ENCODE data around the gene HOXB5. TPM values are rescaled to one million over a fixed set of nuclear protein-coding genes. Genes with fewer than 3 reads are reported as not detected.

The HOXB5 gene
- total and polyA plus RNA-seq, 10 of the 15 experiments (the other 5 are each of a cell fraction or from before 2014, with no cell fraction given), result not detected

DNA sequence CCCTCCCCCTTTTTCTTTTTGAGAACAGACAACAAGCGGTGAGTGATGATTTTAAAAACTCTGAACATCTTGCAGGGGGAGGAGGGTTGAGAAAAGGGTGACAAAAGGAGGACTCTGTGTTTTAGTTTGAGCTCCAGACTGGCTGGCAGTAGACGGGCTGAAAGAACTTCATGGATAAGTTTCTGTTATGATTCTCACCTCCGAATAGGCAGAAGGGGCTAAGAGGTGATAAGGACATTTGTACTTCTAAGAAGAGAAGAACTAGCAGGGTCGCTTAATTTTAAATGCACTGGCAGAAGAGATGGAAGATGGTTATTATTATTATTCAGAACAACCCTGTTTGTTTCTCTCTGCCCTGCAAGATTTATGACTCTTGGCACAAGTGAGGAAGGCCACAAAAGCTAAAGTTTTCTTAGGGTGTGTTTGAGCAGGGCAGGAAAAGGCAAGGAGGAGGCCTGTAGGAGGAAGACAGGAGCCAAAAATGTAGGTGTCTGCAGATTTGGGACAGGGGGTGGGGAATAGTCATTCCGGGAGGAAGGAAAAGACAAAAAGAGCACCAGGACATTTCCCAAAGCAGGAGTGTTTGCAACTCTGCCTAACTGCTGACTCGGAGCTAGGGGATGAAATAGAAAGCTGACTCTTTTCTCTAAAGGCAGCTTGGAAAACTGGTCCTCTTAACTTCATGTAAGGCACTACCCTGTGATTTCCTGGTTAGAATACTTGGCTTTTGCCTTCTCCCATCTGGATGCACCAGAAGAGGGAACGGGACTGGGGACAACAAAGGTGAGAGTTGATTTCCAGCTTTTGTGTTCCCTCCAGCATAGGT lies 36.8 kb downstream of the HOXB5 start:
- H3K79me2 ChIP-seq (ENCODE audit: control insufficient read depth, insufficient read depth, low read length), result no peaks in the 10 kb centered on the region
- POLR2A ChIA-PET, result interaction anchor here (0.7 to 1.7 kb wide), 3 partner anchors 8 to 12 kb away, joined by 3 to 5 read pairs (median 3); no protein-coding TSS in a partner anchor
- H3K27ac ChIP-seq (ENCODE audit: control insufficient read depth, insufficient read depth), result no peak overlapping the region
- ATAC-seq, result no peak
- in situ Hi-C loops (cut with MboI) (no loop called here), intact Hi-C loops (cut with micrococcal nuclease; ENCODE audit: unreplicated experiment) (no loop called here)
- WGBS (ENCODE audit: insufficient coverage, insufficient replicate concordance, low lambda C conversion rate, missing lambda C conversion rate), result 63% methylated on average over 7 of the region's 7 CpGs
- H3K4me1 ChIP-seq (ENCODE audit: control insufficient read depth, insufficient read depth, low read length), result no peaks in the 10 kb centered on the region
- H4K20me1 ChIP-seq (ENCODE audit: control insufficient read depth, insufficient read depth), result no peaks in the 10 kb centered on the region
- H3K27me3 ChIP-seq (replicated peaks in 1 of 2; ENCODE audit: control insufficient read depth in 2 of 2, insufficient read depth in 2 of 2, low read length in 1 of 2), result no peaks in the 10 kb centered on the region
- no peak overlapping the region for H3K4me2 ChIP-seq (ENCODE audit: control insufficient read depth, insufficient read depth)
- no peak overlapping the region for H3K9ac ChIP-seq (ENCODE audit: control insufficient read depth, insufficient read depth, low read length)
- no peak for FAIRE-seq
- CTCF ChIA-PET, result interaction anchor here (1.6 kb wide), 1 partner anchor 27 kb away, joined by 4 read pairs; no protein-coding TSS in a partner anchor
- SMC1A ChIA-PET (ENCODE audit: uncharacterized antibody, unreplicated experiment), result interaction anchor here (1.3 kb wide), 1 partner anchor 65 kb away, joined by 3 read pairs; no protein-coding TSS in a partner anchor
- no peaks in the 10 kb centered on the region; a peak in 1 of 4 replicates for H3K36me3 ChIP-seq (ENCODE audit: control insufficient read depth in 2 of 2, insufficient read depth in 2 of 2, low read length in 1 of 2)
- H3K9me3 ChIP-seq (replicated peaks; ENCODE audit: control insufficient read depth, insufficient read depth, low read length), result no peaks in the 10 kb centered on the region
- no peak overlapping the region for H2AFZ ChIP-seq (ENCODE audit: control insufficient read depth, low read depth, low read length)
- RAD21 ChIA-PET (ENCODE audit: unreplicated experiment), result interaction anchor here (0.9 to 1.4 kb wide), 2 partner anchors 27 to 223 kb away, joined by 3 read pairs; no protein-coding TSS in a partner anchor
- BruUV-seq (replicated peaks), result no TSS peak
- DNase-seq (ENCODE audit: low read depth, low spot score), result no peak
- no peak overlapping the region for H3K4me3 ChIP-seq
- no peak for TF ChIP-seq PML (IDR thresholded peaks at IDR 0.05; ENCODE audit: low read length)
- TF ChIP-seq, protein P1, sequence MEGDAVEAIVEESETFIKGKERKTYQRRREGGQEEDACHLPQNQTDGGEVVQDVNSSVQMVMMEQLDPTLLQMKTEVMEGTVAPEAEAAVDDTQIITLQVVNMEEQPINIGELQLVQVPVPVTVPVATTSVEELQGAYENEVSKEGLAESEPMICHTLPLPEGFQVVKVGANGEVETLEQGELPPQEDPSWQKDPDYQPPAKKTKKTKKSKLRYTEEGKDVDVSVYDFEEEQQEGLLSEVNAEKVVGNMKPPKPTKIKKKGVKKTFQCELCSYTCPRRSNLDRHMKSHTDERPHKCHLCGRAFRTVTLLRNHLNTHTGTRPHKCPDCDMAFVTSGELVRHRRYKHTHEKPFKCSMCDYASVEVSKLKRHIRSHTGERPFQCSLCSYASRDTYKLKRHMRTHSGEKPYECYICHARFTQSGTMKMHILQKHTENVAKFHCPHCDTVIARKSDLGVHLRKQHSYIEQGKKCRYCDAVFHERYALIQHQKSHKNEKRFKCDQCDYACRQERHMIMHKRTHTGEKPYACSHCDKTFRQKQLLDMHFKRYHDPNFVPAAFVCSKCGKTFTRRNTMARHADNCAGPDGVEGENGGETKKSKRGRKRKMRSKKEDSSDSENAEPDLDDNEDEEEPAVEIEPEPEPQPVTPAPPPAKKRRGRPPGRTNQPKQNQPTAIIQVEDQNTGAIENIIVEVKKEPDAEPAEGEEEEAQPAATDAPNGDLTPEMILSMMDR (IDR thresholded peaks at IDR 0.05 in 2 of 3, conservative IDR thresholded peaks at IDR 0.05 in 1 of 3; ENCODE audit: control insufficient read depth in 2 of 3, extremely low read depth in 1 of 3, insufficient read depth in 1 of 3, low read depth in 3 of 3, low read length in 3 of 3), result no peak
- TF ChIP-seq IRF3 (IDR thresholded peaks at IDR 0.05), result no peak
- TF ChIP-seq ZBTB11 (CRISPR knock-in tag; IDR thresholded peaks at IDR 0.05), result no peak
- TF ChIP-seq RELB (IDR thresholded peaks at IDR 0.05; ENCODE audit: low read depth), result no peak
- TF ChIP-seq NR2C1 (IDR thresholded peaks at IDR 0.05), result no peak
- no peak for TF ChIP-seq HDGF (IDR thresholded peaks at IDR 0.05)
- no peak for TF ChIP-seq ESRRA (IDR thresholded peaks at IDR 0.05; ENCODE audit: low read length)
- TF ChIP-seq SIX5 (IDR thresholded peaks at IDR 0.05; ENCODE audit: low read depth, low read length, severe bottlenecking), result no peak
- TF ChIP-seq, protein P2, sequence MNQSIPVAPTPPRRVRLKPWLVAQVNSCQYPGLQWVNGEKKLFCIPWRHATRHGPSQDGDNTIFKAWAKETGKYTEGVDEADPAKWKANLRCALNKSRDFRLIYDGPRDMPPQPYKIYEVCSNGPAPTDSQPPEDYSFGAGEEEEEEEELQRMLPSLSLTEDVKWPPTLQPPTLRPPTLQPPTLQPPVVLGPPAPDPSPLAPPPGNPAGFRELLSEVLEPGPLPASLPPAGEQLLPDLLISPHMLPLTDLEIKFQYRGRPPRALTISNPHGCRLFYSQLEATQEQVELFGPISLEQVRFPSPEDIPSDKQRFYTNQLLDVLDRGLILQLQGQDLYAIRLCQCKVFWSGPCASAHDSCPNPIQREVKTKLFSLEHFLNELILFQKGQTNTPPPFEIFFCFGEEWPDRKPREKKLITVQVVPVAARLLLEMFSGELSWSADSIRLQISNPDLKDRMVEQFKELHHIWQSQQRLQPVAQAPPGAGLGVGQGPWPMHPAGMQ (IDR thresholded peaks at IDR 0.05; ENCODE audit: borderline replicate concordance), result no peak
- no peak for TF ChIP-seq CBX3 (IDR thresholded peaks at IDR 0.05; ENCODE audit: borderline replicate concordance, low read depth)
- TF ChIP-seq EGR1 (IDR thresholded peaks at IDR 0.05; ENCODE audit: borderline replicate concordance in 1 of 2, low read depth in 2 of 2, low read length in 2 of 2), result no peak

Measured in GM12878 (cell line).